H1 (cell line): ENCODE results near the gene ADSS2. TPM values are rescaled to one million over a fixed set of nuclear protein-coding genes. Genes with fewer than 3 reads are reported as not detected.

Experiments
- BCL11A ChIP-seq, 2 experiments: IDR thresholded peaks; one replicate each; pipeline ENCODE4 v1.6.1; 2011; ENCODE audit warnings: low read depth in 2 of 2, low read length in 2 of 2, mild to moderate bottlenecking in 2 of 2
- FOSL1 ChIP-seq: IDR thresholded peaks from 2 replicates; pipeline ENCODE4 v1.6.1; 2011; ENCODE audit warnings: mild to moderate bottlenecking, low read depth, low read length, moderate library complexity; ENCODE audit not compliant: insufficient read depth
- MAX ChIP-seq: IDR thresholded peaks from 2 replicates; pipeline ENCODE4 v1.6.1; 2012; ENCODE audit warnings: inconsistent platforms
- NRF1 ChIP-seq: IDR thresholded peaks from 2 replicates; pipeline ENCODE4 v1.6.1; 2011; ENCODE audit warnings: mild to moderate bottlenecking, low read depth, low read length, improper control_type of control experiment
- RFX5 ChIP-seq: IDR thresholded peaks from 2 replicates; pipeline ENCODE4 v1.6.1; 2011; ENCODE audit warnings: low read depth, low read length, improper control_type of control experiment, borderline replicate concordance
- RNF2 ChIP-seq: fragments of 200-900, 300-1000 bp; sonication (generic); IDR thresholded peaks from 2 replicates; pipeline ENCODE4 v1.7.1; 2016; ENCODE audit warnings: borderline replicate concordance, low read depth, mild to moderate bottlenecking, antibody characterized with exemption, low read length; ENCODE audit not compliant: poor library complexity, severe bottlenecking; ENCODE audit errors: missing control alignments
- polyA plus RNA-seq, 7 experiments: library from polyadenylated mRNA; depleted of rRNA in 3 of 7; stranded (reverse) in 5 of 7; unstranded in 2 of 7; fragments of >200 nt in 5 of 7; fragments of 200-250 nt in 2 of 7; gene quantifications; 1 replicate in 5 of 7; 2 replicates in 1 of 7; 4 replicates in 1 of 7; pipeline versions ENCODE4 v1.2.1 to v1.2.3, GENCODE V29; 2011 to 2013; ENCODE audit warnings: missing spikeins in 2 of 7, mixed read lengths in 2 of 7
- total RNA-seq: library from RNA; stranded (reverse); fragmentation: NEBNext Ultra II Directional; extraction: Animal tissue kit (Norgen Biotek cat#: 25700); gene quantifications from 2 replicates; pipeline ENCODE4 v1.2.1, GENCODE V29; 2021

The ADSS2 gene
- total and polyA plus RNA-seq, 2 of the 8 experiments (the other 6 are each of a cell fraction or from before 2014, with no cell fraction given): 29.8 to 108 TPM

- no peak for TF ChIP-seq RFX5
- TF ChIP-seq FOSL1: no peak
- no peak for TF ChIP-seq RNF2
- TF ChIP-seq NRF1: no peak
- TF ChIP-seq BCL11A (IDR thresholded peaks at IDR 0.05; ENCODE audit: low read depth in 2 of 2, low read length in 2 of 2): no peak
- TF ChIP-seq MAX: no peak
These were observed 38.0 kb downstream of the ADSS2 start (continued) for GRCh38 chr1:244413736-244414135.
